NCI-H1105 (cell line): ENCODE results near the gene TPBGL.

Source experiments
- DNase-seq: peaks from one replicate; lab custom pipeline; 2025; lab: John Stamatoyannopoulos, UW

TPBGL gene

DNA sequence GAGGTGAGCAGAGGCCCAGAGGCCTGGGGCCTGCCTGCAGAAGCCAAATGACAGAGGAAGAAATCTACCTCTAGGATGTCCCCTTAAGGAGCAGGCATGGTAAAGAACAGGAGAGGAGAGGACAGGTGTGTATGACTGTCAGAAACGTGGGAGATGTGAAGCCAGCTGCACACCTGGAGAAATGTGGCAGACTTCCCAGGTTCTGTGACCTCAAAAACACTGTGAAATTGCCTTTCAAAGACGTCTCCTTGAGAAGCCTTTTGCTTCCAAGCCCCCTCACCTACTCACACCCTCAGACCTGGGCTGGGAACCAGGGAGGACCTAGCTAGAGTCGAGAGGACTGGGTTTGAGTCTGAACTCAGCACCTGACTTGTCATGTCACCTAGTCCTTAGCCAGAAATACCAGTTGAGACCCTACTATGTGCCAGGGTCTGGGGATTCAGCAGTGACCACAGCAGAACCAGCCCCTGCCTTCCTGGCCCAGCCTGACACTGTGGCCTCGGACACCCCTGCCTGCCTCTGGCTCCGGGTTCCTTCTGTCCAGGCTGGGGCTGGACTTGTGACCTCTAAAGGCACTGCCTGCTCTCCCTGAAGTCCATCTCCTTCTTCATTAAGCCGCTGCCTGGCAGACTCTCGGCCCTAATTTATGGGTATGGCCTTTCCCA, 5.6 kb downstream of the TPBGL start:
- DNase-seq, result no peak

DNA sequence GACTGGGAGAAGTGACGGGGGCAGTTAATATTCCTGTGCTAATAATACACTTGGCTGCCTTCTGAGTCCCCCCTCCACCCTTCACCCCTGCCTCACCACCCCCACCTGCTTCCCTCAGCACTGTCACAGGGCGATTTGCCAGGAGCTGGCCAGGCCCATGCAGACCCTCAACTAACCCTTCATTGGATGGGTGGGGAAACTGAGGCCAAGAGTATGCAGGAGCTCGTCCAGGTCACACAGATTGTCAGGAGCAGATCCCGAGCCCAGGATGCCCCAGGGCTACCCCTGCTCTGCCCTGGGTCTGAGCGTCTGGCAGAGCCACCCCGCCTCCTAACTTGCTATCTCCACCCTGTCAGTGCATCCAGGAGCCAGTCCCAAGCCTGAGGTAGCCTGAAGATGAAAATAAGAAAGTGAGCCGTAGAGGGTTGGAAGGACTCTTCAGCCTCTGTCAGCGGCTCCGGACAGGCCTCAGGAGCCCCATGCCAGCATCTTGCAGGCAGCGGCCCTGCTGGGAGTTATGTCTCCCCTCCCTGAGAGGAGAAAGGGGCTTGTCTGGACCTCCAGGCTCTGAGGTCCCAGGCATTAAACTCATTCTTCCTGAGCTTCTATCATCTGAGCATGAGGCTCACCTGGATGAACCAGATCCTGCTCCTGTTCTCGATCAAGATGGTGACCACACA, 6.2 kb downstream of the TPBGL start:
- no peak for DNase-seq

GRCh38 chr11:75248924-75249256, 8.3 kb downstream of the TPBGL start:
- DNase-seq, result no peak

GRCh38 chr11:75249704-75250103, 9.1 kb downstream of the TPBGL start:
- DNase-seq, result no peak

GRCh38 chr11:75254326-75254725, 13.8 kb downstream of the TPBGL start:
- no peak for DNase-seq

- DNase-seq, result no peak
Measured at GRCh38 chr11:75260396-75261170, 20.0 kb downstream of the TPBGL start.

- no peak for DNase-seq
Measured at GRCh38 chr11:75261902-75262361, 21.4 kb downstream of the TPBGL start.

DNA sequence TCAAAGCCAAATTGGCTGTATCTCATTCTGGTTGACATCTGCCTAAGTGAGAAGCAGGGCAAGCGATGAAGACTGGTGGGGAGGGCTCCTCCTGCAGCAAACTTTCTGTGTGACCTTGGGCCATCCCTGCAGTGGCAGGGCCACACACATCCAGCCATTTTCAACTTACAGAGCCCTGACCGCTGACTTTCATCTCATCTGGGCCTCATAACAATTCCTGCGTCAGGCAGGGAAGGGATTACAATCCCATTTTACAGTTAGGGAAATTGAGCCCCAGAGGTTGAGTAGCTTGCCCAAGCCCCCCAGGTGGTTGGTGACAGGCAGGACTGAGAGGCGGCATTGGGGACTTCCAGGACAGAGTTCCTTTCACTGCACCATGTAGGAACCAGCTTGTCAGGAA, 21.9 kb downstream of the TPBGL start:
- DNase-seq, result no peak

DNA sequence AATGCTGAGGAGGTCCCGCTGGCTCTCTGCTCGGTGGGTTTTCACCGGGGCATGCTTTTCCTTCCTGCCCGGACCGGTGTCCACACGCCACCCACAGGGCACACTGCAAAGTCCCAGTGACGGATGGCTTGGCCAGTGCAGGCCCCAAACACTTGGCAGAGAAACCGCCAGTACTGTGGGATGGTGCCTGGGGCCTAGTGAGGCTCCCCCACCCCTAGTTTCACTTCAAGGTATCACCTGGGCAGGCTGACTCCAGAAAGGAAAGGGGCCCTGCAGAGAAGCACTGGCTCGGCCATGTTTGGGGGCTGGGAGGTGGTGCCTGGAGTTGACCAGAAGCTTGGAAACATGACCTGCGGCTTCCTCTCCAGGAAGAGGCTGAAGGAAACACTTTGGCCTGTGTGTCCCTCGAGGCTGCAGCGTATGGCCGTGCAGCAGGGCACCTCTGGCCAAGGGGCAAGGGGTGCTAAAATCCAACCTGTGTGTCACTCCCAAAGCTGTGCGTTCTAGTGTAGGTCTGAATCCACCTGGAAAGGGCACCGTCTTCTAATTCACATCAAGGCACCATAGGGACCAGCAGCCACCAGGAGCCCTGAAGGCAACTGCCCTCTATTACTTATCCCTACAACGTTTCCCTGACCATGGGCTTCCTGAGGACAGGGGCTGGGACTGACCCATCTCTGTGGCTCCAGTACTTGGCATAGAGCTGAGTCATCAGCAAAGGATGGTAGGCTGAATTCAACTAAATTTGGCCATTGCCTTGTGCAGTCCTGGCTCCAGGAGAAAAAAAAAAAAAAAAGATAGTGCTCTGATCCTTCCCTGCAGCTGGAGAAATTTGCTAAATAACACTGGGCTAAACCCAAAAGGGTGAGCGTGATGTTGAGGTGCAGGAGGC, 22.6 kb downstream of the TPBGL start:
- DNase-seq, result no peak

- DNase-seq, result no peak
Measured at GRCh38 chr11:75263944-75264349, 23.4 kb downstream of the TPBGL start.

- DNase-seq, result no peak
Measured at GRCh38 chr11:75264356-75264755, 23.8 kb downstream of the TPBGL start.

DNA sequence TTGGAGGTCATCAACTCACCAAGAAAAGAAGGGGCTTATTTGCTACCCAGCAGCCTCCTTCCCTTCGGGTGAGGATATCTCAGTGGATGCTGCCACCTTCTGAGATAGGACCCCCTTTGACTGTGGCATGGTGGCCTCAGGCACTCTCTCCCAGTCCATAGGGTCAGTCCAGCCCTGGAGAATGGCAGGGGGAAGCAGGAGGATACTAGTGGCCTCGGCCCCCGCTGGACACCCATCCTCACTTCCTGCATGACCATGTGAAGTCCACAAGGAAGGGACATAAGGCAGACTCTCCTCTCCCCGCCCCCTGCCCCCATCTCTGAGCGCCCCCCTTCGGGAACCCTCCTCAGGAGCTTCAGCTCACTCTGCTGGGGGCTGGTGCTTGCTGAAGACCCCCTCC, 24.4 kb downstream of the TPBGL start:
- no peak for DNase-seq

- DNase-seq, result no peak
Measured at GRCh38 chr11:75265851-75266531, 25.4 kb downstream of the TPBGL start.

DNA sequence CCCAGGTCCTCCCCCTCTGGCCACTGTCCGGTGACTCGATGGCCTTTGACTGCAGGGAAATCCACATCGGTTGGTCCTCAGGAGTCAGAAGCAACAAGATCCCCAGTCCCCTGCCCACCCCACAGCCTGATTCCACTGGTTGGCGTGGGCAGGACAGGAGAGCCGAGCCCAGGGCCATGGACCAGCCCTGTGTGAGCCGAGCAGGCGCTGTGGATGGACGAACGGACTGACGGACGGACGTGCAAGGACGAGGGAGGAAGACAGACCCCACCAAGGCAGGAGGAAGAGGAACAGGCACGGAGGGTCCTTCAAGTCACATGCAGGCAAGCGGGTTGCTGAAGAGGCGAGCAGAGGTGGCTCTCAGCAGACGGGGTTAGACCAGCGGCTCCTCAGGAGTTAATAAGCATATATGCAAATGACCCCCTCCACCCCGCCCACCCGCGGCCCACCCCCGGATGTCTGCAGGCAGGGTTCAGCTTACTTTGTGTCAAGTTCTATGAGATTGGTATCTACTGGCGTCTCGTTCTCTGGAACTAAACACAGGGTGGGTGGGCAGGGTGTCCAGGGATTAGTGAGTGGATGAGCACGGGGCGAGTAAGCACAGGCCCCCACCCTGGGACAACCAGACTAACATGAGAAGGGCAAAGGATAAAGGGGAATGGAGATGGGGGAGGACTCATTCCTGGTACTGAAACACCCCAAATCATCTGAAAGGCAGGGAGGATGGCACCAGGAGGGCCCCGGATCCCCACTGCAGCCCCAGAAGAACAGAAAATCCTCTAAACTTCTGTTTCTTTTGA, 26.8 kb downstream of the TPBGL start:
- no peak for DNase-seq

- no peak for DNase-seq
Measured at GRCh38 chr11:75268626-75269366, 28.2 kb downstream of the TPBGL start.

GRCh38 chr11:75269367-75269660, 28.7 kb downstream of the TPBGL start:
- no peak for DNase-seq

- DNase-seq, result no peak
Measured at GRCh38 chr11:75269896-75270295, 29.3 kb downstream of the TPBGL start.

- DNase-seq, result peak; percentile 1
Measured at GRCh38 chr11:75270896-75271418, 30.4 kb downstream of the TPBGL start.

DNA sequence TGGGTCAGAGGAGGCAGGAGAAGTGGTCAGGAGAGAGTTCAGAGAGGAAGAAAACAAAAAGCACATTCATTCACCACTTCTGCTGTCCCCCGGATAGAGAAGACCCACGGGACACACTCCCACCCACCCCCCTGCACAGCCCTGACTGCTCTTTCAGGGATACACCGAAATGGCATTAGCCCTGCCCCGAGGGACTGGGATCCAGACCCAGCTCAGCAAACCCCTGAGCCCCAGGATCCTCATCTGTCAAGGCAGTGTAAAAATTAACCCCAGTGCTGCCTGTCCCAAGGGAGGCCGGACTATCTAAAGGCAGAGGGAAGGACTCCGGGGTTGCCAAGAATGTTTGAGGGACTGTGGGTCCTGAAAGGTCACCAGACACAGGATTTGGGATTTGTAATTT, 31.2 kb downstream of the TPBGL start:
- no peak for DNase-seq

DNA sequence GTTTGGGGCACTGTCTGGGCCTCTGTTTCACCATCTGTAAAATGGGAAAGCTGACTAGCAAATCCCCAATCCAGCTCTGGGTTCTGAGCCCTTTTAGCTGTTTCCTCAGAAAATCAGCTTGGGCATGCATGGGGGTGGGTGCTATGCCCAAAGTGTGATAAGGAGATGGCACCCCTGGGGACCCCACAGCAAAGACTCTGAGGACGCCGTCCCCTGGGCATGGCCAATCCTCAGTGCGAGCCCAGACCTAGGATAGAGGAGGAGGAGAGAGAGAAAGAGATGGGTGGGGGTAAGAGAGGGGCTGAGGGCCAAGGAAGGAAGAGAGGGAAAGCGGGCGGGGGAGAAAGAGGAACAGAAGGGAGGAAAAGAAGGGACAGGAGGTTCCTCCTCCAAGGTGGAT, 31.8 kb downstream of the TPBGL start:
- no peak for DNase-seq
